HEK293 (cell line): ENCODE results near the gene TESK1.

Source experiments
- CTCF ChIP-seq: fragments of 450-650 bp; formaldehyde crosslinking; IDR thresholded peaks from 2 replicates; pipeline ENCODE4 v1.5.1; 2016; ENCODE audit warnings: missing biosample characterization, missing genetic modification characterization
- TCF7L2 ChIP-seq: IDR thresholded peaks from 2 replicates; pipeline ENCODE4 v1.6.1; 2011; ENCODE audit warnings: low read depth, mild to moderate bottlenecking, inconsistent platforms, low read length, moderate library complexity, borderline replicate concordance
- ZBTB11 ChIP-seq: fragments of 450-650 bp; formaldehyde crosslinking; conservative IDR thresholded peaks from 2 replicates; pipeline ENCODE4 v1.5.1; 2016; ENCODE audit warnings: low read depth, missing biosample characterization, missing genetic modification characterization
- ZNF311 ChIP-seq: fragments of 450-650 bp; formaldehyde crosslinking; IDR thresholded peaks from 2 replicates; pipeline ENCODE4 v1.5.1; 2017; ENCODE audit warnings: missing biosample characterization, missing genetic modification characterization, borderline replicate concordance
- ZNF707 ChIP-seq: fragments of 450-650 bp; formaldehyde crosslinking; IDR thresholded peaks from 2 replicates; pipeline ENCODE4 v1.5.1; 2016; ENCODE audit warnings: missing biosample characterization, missing genetic modification characterization

- no peak for TF ChIP-seq TCF7L2
- TF ChIP-seq ZNF311 (tag by site-specific recombination): no peak
- TF ChIP-seq CTCF (tag by site-specific recombination): no peak
- no peak for TF ChIP-seq ZBTB11 (tag by site-specific recombination)
- no peak for TF ChIP-seq ZNF707 (tag by site-specific recombination)
These were observed 35.9 kb upstream of the TESK1 start for GRCh38 chr9:35569206-35569605.
